Caco-2 (cell line): ENCODE data around the gene MCC. TPM values are rescaled to one million over a fixed set of nuclear protein-coding genes. Genes with fewer than 3 reads are reported as not detected.

ENCODE experiments used
- BruUV-seq: library from RNA; stranded (reverse); fragments of 400-500 nt; replicated peaks from 2 replicates; lab custom pipeline; 2021; lab: Mats Ljungman, UMichigan
- CTCF ChIA-PET: fragments of 300-600 bp; sonication (Branson Sonifier 250); formaldehyde crosslinking; loops from one replicate; lab custom pipeline; 2022; ENCODE audit warnings: antibody characterized with exemption; lab: Charles Lee
- POLR2A ChIA-PET: fragments of 300-600 bp; sonication (Branson Sonifier 250); formaldehyde crosslinking; loops from one replicate; lab custom pipeline; 2022; ENCODE audit warnings: antibody characterized with exemption; lab: Charles Lee
- DNase-seq, 2 experiments: peaks; one replicate each; pipeline versions ENCODE4 v3.0.0 to v3.0.0-alpha.2; 2020 to 2022
- H3K27me3 ChIP-seq: replicated peaks from 2 replicates; pipeline ENCODE4 v1.6.0; 2011; ENCODE audit warnings: low read length; ENCODE audit not compliant: control insufficient read depth, insufficient read depth
- H3K36me3 ChIP-seq: 2 replicates; pipeline ENCODE4 v1.5.1; 2011; ENCODE audit warnings: low read length; ENCODE audit not compliant: control insufficient read depth, insufficient read depth
- H3K4me1 ChIP-seq: fragments of 250-450 bp; sonication (Bioruptor Pico); 2 replicates; pipeline ENCODE4 v1.5.1; 2020; ENCODE audit warnings: mild to moderate bottlenecking
- H3K4me3 ChIP-seq: 2 replicates; pipeline ENCODE4 v1.5.1; 2011; ENCODE audit warnings: low read depth, mild to moderate bottlenecking, control low read depth, low read length
- H3K9me3 ChIP-seq: fragments of 250-450 bp; sonication (Bioruptor Pico); 2 replicates; pipeline ENCODE4 v1.5.1; 2020; ENCODE audit warnings: mild to moderate bottlenecking, moderate library complexity
- H3K27ac Mint-ChIP-seq: one replicate; pipeline ENCODE4 v1.8.0; 2022; ENCODE audit warnings: mixed read lengths; ENCODE audit not compliant: unreplicated experiment
- H3K27me3 Mint-ChIP-seq: one replicate; pipeline ENCODE4 v1.8.0; 2022; ENCODE audit warnings: mixed read lengths; ENCODE audit not compliant: insufficient read depth, unreplicated experiment
- H3K36me3 Mint-ChIP-seq: one replicate; pipeline ENCODE4 v1.8.0; 2022; ENCODE audit warnings: mild to moderate bottlenecking, mixed read lengths; ENCODE audit not compliant: insufficient read depth, unreplicated experiment
- H3K4me1 Mint-ChIP-seq: one replicate; pipeline ENCODE4 v1.8.0; 2022; ENCODE audit warnings: low read depth, mixed read lengths; ENCODE audit not compliant: unreplicated experiment
- H3K4me3 Mint-ChIP-seq: one replicate; pipeline ENCODE4 v1.8.0; 2022; ENCODE audit warnings: mild to moderate bottlenecking, moderate library complexity, mixed read lengths; ENCODE audit not compliant: unreplicated experiment
- H3K9me3 Mint-ChIP-seq: one replicate; pipeline ENCODE4 v1.8.0; 2022; ENCODE audit warnings: mixed read lengths; ENCODE audit not compliant: unreplicated experiment
- CTCF ChIP-seq, 2 experiments: fragments of 200-600 bp in 1 of 2; IDR thresholded peaks; 1 replicate in 1 of 2; 2 replicates in 1 of 2; pipeline versions ENCODE4 v1.5.1 to v1.8.0; 2011 to 2022; ENCODE audit warnings: antibody characterized with exemption in 1 of 2, control low read depth in 1 of 2, inconsistent platforms in 1 of 2, low read depth in 1 of 2, low read length in 1 of 2, mild to moderate bottlenecking in 1 of 2, moderate library complexity in 1 of 2; ENCODE audit not compliant: insufficient read depth in 1 of 2, severe bottlenecking in 1 of 2, unreplicated experiment in 1 of 2
- intact Hi-C: fragments of 100-400 bp; cut with micrococcal nuclease; formaldehyde crosslinking; loops from one replicate; pipeline ENCODE4 v1.10.0; 2022; ENCODE audit not compliant: unreplicated experiment
- total RNA-seq: library from RNA; stranded (reverse); gene quantifications from 2 replicates; pipeline ENCODE4 v1.2.3, GENCODE V29; 2022

Gene MCC
- total RNA-seq, 1 experiment from 2014 or later: 0.09 TPM

DNA sequence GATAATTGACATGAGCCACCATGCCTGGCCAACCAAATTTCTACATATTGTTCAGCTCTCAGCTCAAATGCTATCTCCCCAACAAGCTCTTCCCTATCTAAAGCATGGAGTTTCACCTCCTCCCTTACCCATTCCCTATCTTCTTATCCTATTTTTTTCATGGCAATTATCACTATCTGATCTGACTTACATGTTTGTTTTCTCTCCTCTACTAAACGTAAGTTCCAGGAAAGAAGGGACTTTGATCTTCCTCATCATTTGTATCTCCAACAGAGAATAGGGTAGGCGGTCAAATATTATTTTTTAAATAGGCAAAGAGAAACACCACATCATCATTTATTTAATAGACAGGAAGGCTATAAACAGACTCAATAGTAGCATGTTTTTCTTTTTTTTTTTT, 381.4 kb downstream of the MCC start:
- CTCF ChIA-PET: no interaction called here
- H3K27ac Mint-ChIP-seq: no peak overlapping the region
- H3K4me3 Mint-ChIP-seq: no peak overlapping the region
- no peak for DNase-seq
- H3K9me3 Mint-ChIP-seq: no peaks in the 10 kb centered on the region
- H3K27me3 ChIP-seq: no peaks in the 10 kb centered on the region
- H3K36me3 Mint-ChIP-seq: no peaks in the 10 kb centered on the region
- no peaks in the 10 kb centered on the region for H3K36me3 ChIP-seq
- no peak overlapping the region for H3K4me3 ChIP-seq
- POLR2A ChIA-PET: no interaction called here
- TF ChIP-seq CTCF (IDR thresholded peaks at IDR 0.05; ENCODE audit: insufficient read depth in 1 of 2, low read depth in 1 of 2, low read length in 1 of 2, severe bottlenecking in 1 of 2, unreplicated experiment in 1 of 2): no peak
- H3K27me3 Mint-ChIP-seq: peaks cover 4% of the 10 kb centered on the region
- no TSS peak for BruUV-seq
- intact Hi-C loops: no loop called here
- no peaks in the 10 kb centered on the region for H3K4me1 Mint-ChIP-seq
- 0 out of 2 replicates have a peak, but pooled peaks cover 4% of the 10 kb centered on the region for H3K4me1 ChIP-seq
- no peaks in the 10 kb centered on the region for H3K9me3 ChIP-seq

DNA sequence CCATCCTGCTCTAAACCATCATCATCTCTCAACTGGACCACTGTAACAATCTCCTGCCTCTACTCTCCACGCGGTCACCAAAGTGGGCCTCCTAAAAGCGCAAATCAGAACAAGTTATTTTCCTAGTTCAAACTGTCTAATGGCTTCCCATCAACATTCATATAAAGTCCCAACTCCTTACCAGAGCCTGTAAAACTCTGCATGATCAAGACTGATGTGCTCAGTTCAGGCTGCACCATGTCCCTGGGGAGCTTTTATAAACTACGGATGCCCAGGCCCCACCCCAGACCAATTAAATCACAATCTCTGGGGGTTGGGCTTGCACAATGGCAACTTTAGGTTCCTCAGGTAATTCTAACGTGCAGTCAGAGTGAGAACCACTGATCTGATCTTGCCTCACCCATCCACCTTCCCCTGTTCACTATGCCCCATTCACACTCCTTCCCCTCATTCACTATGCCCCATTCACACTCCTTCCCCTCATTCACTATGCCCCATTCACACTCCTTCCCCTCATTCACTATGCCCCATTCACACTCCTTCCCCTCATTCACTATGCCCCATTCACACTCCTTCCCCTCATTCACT, 382.5 kb downstream of the MCC start:
- H3K9me3 Mint-ChIP-seq: no peaks in the 10 kb centered on the region
- TF ChIP-seq CTCF (IDR thresholded peaks at IDR 0.05; ENCODE audit: insufficient read depth in 1 of 2, low read depth in 1 of 2, low read length in 1 of 2, severe bottlenecking in 1 of 2, unreplicated experiment in 1 of 2): no peak
- H3K36me3 Mint-ChIP-seq: no peaks in the 10 kb centered on the region
- intact Hi-C loops: no loop called here
- H3K4me1 Mint-ChIP-seq: no peaks in the 10 kb centered on the region
- Histone ChIP-seq H3K27me3 (no peaks in the 10 kb centered on the region; the same call in 1 of the 2 replicates), H3K9me3 (no peaks in the 10 kb centered on the region), H3K4me1 (0 out of 2 replicates have a peak, but pooled peaks cover 4% of the 10 kb centered on the region), H3K36me3 (no peaks in the 10 kb centered on the region), H3K4me3 (no peak overlapping the region)
- no peak overlapping the region for H3K4me3 Mint-ChIP-seq
- H3K27me3 Mint-ChIP-seq: peaks cover 7% of the 10 kb centered on the region
- BruUV-seq: no TSS peak
- CTCF ChIA-PET: no interaction called here
- no peak for DNase-seq
- no peak overlapping the region for H3K27ac Mint-ChIP-seq
- POLR2A ChIA-PET: no interaction called here

GRCh38 chr5:113103330-113103729, 384.9 kb downstream of the MCC start:
- Mint-ChIP-seq H3K36me3 (no peaks in the 10 kb centered on the region), H3K4me3 (no peak overlapping the region)

More at GRCh38 chr5:113103330-113103729, 384.9 kb downstream of the MCC start:
- intact Hi-C loops: no loop called here
- Histone ChIP-seq H3K4me3 (no peak overlapping the region), H3K27me3 (no peaks in the 10 kb centered on the region; the same call in 1 of the 2 replicates), H3K36me3 (no peaks in the 10 kb centered on the region), H3K4me1 (0 out of 2 replicates have a peak, but pooled peaks cover 4% of the 10 kb centered on the region), H3K9me3 (no peaks in the 10 kb centered on the region)
- CTCF ChIA-PET: no interaction called here
- no peak for DNase-seq
- H3K9me3 Mint-ChIP-seq: no peaks in the 10 kb centered on the region
- BruUV-seq: no TSS peak
- POLR2A ChIA-PET: no interaction called here
- peaks cover 7% of the 10 kb centered on the region for H3K27me3 Mint-ChIP-seq
- H3K27ac Mint-ChIP-seq: no peak overlapping the region
- no peak for TF ChIP-seq CTCF (IDR thresholded peaks at IDR 0.05; ENCODE audit: insufficient read depth in 1 of 2, low read depth in 1 of 2, low read length in 1 of 2, severe bottlenecking in 1 of 2, unreplicated experiment in 1 of 2)
- no peaks in the 10 kb centered on the region for H3K4me1 Mint-ChIP-seq
